ENCODE data around the gene HS6ST2. TPM values are rescaled to one million over a fixed set of nuclear protein-coding genes. Genes with fewer than 3 reads are reported as not detected.

Gene HS6ST2
- total RNA-seq, 1 experiment from 2014 or later: 0.26 TPM

DNA sequence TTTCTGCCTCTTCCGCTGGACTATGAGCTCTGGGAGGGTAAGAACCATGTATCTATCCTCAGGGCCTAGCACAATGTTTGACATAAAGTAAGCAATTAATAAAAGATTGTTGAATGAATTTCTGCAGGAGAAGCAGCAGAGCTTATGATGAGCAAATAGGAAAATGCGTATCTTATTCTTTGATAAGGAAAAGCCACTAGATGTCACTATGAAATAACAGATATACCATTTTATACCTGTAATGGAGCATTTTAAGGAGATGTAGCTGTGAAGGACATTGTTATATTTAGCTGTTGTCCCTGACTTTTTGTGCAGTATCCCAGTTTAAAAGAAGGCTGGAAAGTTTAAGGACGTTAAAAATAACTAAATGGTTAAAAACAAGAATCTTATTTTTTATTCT is 322.3 kb downstream of the HS6ST2 start:
- Histone ChIP-seq H3K27me3 (ENCODE audit: control insufficient read depth, insufficient read depth, low read length) (no peaks in the 10 kb centered on the region), H3K4me3 (ENCODE audit: low read depth in 2 of 2, low read length in 2 of 2) (no peak overlapping the region), H3K27ac (ENCODE audit: low read length) (no peak overlapping the region), H3K36me3 (ENCODE audit: control insufficient read depth, insufficient read depth, low read length) (no peaks in the 10 kb centered on the region), H3K9me3 (ENCODE audit: control insufficient read depth, insufficient read depth, low read depth, low read length) (no peaks in the 10 kb centered on the region), H3K4me1 (ENCODE audit: control insufficient read depth, insufficient read depth, low read length) (no peaks in the 10 kb centered on the region)
- intact Hi-C loops (cut with micrococcal nuclease; ENCODE audit: unreplicated experiment): loop anchor here (5.0 kb wide), 1 partner anchor 536 kb away; no protein-coding TSS in a partner anchor
- ATAC-seq: no peak
- TF ChIP-seq, protein P1, sequence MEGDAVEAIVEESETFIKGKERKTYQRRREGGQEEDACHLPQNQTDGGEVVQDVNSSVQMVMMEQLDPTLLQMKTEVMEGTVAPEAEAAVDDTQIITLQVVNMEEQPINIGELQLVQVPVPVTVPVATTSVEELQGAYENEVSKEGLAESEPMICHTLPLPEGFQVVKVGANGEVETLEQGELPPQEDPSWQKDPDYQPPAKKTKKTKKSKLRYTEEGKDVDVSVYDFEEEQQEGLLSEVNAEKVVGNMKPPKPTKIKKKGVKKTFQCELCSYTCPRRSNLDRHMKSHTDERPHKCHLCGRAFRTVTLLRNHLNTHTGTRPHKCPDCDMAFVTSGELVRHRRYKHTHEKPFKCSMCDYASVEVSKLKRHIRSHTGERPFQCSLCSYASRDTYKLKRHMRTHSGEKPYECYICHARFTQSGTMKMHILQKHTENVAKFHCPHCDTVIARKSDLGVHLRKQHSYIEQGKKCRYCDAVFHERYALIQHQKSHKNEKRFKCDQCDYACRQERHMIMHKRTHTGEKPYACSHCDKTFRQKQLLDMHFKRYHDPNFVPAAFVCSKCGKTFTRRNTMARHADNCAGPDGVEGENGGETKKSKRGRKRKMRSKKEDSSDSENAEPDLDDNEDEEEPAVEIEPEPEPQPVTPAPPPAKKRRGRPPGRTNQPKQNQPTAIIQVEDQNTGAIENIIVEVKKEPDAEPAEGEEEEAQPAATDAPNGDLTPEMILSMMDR (IDR thresholded peaks at IDR 0.05): peak; percentile 30; the same call in 1 of the 2 replicates
- TF ChIP-seq TCF7L2 (IDR thresholded peaks at IDR 0.05; ENCODE audit: low read depth, low read length) (no peak), SIN3A (IDR thresholded peaks at IDR 0.05; ENCODE audit: borderline replicate concordance, insufficient read depth, low read depth, low read length) (no peak), POLR2AphosphoS5 (IDR thresholded peaks at IDR 0.05; ENCODE audit: low read depth, low read length) (no peak)
- in situ Hi-C loops (cut with HindIII; ENCODE audit: low pct_unique_long_range_greater_than_20kb, low sequenced_read_pairs): no loop called here
- CTCF ChIA-PET: interaction anchor here (0.6 to 1.0 kb wide), 3 partner anchors 105 to 1255 kb away, joined by 3 to 5 read pairs (median 3); no protein-coding TSS in a partner anchor
- no TSS peak for BruUV-seq (replicated peaks)
- no peak for DNase-seq (ENCODE audit: low read depth, low spot score)
- POLR2A ChIA-PET: no interaction called here

DNA sequence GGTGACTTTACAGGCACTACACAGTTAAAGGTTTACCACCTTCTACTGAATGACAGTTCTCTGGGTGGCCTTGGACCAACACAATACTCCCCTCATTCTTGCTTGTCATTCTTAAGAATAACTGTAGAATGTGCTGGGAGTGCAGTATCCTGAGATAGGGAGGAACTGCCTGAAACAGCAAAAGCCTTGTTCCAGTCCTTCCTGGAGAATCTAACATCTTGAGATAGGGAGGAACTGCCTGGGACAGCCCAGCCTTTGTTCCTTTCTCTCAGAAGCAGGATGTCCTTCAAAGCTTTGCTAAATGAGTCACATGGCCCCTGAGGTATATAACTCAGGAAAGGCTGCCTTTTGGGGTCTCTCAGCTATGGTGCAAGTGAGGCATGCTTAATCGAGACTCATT is 323.9 kb downstream of the HS6ST2 start:
- ChIA-PET POLR2A (no interaction called here), CTCF (no interaction called here)
- Histone ChIP-seq H3K4me1 (ENCODE audit: control insufficient read depth, insufficient read depth, low read length) (no peaks in the 10 kb centered on the region), H3K36me3 (ENCODE audit: control insufficient read depth, insufficient read depth, low read length) (no peaks in the 10 kb centered on the region), H3K27ac (ENCODE audit: low read length) (no peak overlapping the region), H3K4me3 (ENCODE audit: low read depth in 2 of 2, low read length in 2 of 2) (no peak overlapping the region), H3K9me3 (ENCODE audit: control insufficient read depth, insufficient read depth, low read depth, low read length) (no peaks in the 10 kb centered on the region), H3K27me3 (ENCODE audit: control insufficient read depth, insufficient read depth, low read length) (peaks cover under 1% of the 10 kb centered on the region; the same call in 1 of the 2 replicates)
- intact Hi-C loops (cut with micrococcal nuclease; ENCODE audit: unreplicated experiment): no loop called here
- TF ChIP-seq, protein P1 (IDR thresholded peaks at IDR 0.05): no peak
- no peak for TF ChIP-seq TCF7L2 (IDR thresholded peaks at IDR 0.05; ENCODE audit: low read depth, low read length)
- TF ChIP-seq SIN3A (IDR thresholded peaks at IDR 0.05; ENCODE audit: borderline replicate concordance, insufficient read depth, low read depth, low read length): no peak
- TF ChIP-seq, protein P2, sequence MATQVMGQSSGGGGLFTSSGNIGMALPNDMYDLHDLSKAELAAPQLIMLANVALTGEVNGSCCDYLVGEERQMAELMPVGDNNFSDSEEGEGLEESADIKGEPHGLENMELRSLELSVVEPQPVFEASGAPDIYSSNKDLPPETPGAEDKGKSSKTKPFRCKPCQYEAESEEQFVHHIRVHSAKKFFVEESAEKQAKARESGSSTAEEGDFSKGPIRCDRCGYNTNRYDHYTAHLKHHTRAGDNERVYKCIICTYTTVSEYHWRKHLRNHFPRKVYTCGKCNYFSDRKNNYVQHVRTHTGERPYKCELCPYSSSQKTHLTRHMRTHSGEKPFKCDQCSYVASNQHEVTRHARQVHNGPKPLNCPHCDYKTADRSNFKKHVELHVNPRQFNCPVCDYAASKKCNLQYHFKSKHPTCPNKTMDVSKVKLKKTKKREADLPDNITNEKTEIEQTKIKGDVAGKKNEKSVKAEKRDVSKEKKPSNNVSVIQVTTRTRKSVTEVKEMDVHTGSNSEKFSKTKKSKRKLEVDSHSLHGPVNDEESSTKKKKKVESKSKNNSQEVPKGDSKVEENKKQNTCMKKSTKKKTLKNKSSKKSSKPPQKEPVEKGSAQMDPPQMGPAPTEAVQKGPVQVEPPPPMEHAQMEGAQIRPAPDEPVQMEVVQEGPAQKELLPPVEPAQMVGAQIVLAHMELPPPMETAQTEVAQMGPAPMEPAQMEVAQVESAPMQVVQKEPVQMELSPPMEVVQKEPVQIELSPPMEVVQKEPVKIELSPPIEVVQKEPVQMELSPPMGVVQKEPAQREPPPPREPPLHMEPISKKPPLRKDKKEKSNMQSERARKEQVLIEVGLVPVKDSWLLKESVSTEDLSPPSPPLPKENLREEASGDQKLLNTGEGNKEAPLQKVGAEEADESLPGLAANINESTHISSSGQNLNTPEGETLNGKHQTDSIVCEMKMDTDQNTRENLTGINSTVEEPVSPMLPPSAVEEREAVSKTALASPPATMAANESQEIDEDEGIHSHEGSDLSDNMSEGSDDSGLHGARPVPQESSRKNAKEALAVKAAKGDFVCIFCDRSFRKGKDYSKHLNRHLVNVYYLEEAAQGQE (IDR thresholded peaks at IDR 0.05; ENCODE audit: insufficient read depth in 1 of 2, low read depth in 2 of 2, low read length in 1 of 2): no peak
- no peak for TF ChIP-seq POLR2AphosphoS5 (IDR thresholded peaks at IDR 0.05; ENCODE audit: low read depth, low read length)
- no peak for DNase-seq (ENCODE audit: low read depth, low spot score)
- in situ Hi-C loops (cut with HindIII; ENCODE audit: low pct_unique_long_range_greater_than_20kb, low sequenced_read_pairs): no loop called here
- BruUV-seq (replicated peaks): no TSS peak
- ATAC-seq: no peak
